Measurements from ENCODE around the gene ARFGEF3. TPM values are rescaled to one million over a fixed set of nuclear protein-coding genes. Genes with fewer than 3 reads are reported as not detected.
"Not testable (repeated sequence)": the region's sequence is repeated elsewhere in the genome, so short reads cannot be mapped to it uniquely, and the experiment has no call there.

ARFGEF3 gene
- total RNA-seq, 1 donor from 2014 or later: 13.8 TPM

GRCh38 chr6:138346302-138347195 lies 184.8 kb downstream of the ARFGEF3 start:
- DNase-seq (ENCODE audit: low read depth): peak; percentile 57

DNA sequence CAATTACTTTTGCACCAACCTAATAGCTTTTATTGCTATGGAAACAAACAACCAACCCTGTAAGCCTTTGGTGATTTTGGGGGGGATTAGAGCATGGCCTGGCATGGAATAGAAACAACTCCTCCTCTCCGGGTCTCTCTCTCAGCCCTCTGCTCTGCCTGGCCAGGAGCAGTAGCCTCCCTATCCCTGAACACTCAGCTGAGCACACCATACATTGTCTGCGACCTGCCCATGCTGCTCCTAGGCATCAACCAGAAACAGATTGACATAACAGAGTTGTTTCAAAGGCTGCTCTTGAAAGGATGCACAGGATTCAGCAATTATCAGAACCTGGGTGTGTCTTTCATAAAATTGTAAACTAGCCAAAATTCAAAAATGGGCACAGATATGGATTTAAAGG lies 186.1 kb downstream of the ARFGEF3 start:
- no peak for DNase-seq (ENCODE audit: low read depth)

GRCh38 chr6:138349891-138350290 lies 188.2 kb downstream of the ARFGEF3 start:
- DNase-seq (ENCODE audit: low read depth): no peak

- no peak for DNase-seq (ENCODE audit: low read depth)
Measured at GRCh38 chr6:138357928-138358327, 196.2 kb downstream of the ARFGEF3 start.

DNA sequence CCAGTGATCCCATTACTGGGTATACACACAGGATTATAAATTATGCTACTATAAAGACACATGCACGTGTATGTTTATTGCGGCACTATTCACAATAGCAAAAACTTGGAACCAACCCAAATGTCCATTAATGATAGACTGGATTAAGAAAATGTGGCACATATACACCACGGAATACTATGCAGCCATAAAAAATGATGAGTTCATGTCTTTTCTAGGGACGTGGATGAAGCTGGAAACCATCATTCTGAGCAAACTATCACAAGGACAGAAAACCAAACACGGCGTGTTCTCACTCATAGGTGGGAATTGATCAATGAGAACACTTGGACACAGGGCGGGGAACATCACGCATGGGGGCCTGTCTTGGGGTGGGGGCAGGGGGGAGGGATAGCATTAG lies 206.9 kb downstream of the ARFGEF3 start:
- not testable (repeated sequence) for DNase-seq (ENCODE audit: low read depth)

DNA sequence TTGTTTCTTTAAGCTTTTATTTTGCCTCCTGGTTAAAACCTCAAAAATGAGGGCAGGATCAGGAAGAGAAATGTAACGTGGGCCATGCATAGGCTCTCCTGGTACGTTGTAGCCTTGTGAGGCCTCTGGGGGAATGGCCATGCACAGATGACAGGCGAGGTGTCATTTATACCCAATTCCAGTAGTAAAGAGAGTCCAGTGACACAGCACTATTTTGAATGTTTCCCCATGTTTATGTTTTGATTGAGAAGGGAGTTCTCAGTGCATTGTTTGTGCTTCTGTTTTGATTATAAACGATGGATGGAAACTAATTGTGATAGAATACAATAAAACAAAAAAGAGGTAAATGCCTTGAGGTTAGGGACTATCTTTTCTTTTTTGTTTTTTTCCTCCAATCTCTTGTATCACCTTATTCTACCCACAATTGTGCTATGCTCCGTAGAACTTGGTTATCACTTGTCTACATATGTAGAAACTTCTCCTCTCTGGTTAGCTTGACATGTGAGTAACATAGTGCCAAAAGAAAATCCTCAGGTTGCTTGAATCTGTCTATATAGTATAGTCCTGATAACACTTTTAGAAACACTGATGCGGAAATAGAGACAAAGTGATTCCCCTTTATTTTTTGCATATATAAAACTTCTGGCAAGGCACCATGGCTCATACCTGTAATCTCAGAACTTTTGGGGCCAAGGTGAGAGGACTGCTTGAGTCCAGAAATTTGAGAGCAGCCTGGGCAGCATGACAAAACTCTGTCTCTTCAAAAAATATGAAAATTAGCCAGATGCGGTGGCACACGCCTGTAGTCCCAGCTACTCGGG lies 209.1 kb downstream of the ARFGEF3 start:
- no peak for DNase-seq (ENCODE audit: low read depth)

DNA sequence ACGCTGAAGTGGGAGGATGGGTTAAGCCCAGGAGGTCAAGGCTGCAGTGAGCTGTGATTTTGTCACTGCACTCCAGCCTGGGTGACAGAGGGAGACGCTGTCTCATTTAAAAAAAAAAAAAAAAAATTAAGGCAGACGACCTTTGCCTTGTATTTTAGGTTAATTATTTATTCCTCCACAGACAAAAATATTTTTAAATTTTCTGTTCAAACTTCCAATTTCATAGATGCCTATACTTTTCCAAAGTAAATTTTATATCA lies 209.6 kb downstream of the ARFGEF3 start:
- no peak for DNase-seq (ENCODE audit: low read depth)

GRCh38 chr6:138371720-138372119 lies 210.0 kb downstream of the ARFGEF3 start:
- DNase-seq (ENCODE audit: low read depth): peak; percentile 60

- peak; percentile 21 for DNase-seq (ENCODE audit: low read depth)
Measured at GRCh38 chr6:138372711-138373463, 211.1 kb downstream of the ARFGEF3 start.

DNA sequence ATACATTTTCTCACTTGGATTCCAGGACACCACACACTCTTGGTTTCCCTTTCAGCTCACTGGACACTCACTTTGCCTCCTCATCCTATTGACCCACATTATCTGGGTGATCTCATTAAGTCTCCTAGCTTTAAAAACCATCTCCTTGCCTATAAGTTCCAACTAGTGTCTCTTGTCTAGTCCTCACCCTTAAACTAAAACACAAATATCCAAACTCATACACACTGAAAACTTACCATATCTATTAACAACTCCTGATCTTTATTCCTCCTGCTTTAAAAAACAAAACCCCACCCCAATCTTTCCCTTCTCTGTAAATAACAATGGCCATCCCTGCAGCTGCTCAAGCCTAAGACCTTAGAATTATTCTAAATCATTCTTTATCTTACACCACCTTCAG lies 212.5 kb downstream of the ARFGEF3 start:
- DNase-seq (ENCODE audit: low read depth): no peak

- no peak for DNase-seq (ENCODE audit: low read depth)
Measured at GRCh38 chr6:138374815-138375214, 213.1 kb downstream of the ARFGEF3 start.

DNA sequence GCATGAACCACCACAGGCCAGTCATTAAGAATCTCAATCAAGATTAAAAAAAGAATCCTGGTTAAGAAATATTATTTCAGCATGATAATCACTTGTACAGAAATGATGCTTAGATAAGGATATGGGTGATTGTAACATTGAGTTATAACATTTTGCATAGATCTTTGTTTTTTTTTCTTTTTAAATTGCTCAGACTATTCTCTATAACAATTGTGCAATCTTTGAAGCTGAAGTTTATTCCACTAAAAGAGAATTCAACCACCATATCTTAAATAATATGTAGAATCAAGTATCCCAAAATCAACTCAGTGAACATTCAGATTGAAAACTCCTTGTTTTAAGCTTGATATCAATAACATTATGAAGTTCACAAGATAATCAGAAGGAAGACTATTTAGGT lies 215.3 kb downstream of the ARFGEF3 start:
- DNase-seq (ENCODE audit: low read depth): no peak

DNA sequence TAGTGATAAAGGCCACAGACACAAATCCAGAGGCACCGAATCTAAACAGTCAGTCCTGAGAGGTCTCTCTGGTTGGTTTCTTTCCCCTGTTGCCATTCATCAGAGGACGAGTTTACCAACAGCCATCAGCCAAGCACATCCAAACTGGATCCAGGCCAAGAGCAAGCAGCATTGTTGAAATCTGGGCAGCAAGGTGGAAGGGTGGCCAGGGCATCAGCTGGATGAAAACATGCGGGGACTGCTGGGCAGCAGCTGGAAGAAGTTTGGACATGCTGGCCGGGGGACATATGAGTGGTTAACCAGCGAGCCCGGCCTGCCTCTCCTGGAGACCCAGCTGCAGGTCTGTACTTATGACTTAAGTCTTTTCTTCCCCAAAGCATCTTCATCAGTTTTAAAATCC lies 216.1 kb downstream of the ARFGEF3 start, which contains the start of gene SMIM28:
Gene SMIM28 (plus strand): TSS at position 62 of the 400 bp plus-strand sequence. CDS start 168 bp downstream, at position 230.
- DNase-seq (ENCODE audit: low read depth): peak; percentile 16

DNA sequence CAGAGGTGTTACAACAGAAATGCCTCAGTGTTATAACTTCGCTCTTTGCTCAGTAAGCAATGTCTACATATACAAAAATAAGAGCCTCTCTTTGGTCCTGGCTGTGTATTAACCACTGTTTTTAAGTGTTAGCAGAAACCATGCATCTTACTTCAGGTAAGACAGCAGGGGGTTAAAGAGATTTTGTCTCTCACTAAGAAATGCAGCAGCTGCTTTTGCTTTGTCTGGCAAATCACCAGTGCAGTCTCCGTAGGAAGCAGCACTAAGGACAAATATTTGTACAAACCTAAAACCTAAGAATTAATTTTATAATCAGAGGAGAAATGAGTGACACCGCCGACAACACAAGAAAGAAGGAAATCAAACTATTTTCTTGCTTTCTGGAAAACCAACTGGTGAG lies 216.7 kb downstream of the ARFGEF3 start:
- no peak for DNase-seq (ENCODE audit: low read depth)

DNA sequence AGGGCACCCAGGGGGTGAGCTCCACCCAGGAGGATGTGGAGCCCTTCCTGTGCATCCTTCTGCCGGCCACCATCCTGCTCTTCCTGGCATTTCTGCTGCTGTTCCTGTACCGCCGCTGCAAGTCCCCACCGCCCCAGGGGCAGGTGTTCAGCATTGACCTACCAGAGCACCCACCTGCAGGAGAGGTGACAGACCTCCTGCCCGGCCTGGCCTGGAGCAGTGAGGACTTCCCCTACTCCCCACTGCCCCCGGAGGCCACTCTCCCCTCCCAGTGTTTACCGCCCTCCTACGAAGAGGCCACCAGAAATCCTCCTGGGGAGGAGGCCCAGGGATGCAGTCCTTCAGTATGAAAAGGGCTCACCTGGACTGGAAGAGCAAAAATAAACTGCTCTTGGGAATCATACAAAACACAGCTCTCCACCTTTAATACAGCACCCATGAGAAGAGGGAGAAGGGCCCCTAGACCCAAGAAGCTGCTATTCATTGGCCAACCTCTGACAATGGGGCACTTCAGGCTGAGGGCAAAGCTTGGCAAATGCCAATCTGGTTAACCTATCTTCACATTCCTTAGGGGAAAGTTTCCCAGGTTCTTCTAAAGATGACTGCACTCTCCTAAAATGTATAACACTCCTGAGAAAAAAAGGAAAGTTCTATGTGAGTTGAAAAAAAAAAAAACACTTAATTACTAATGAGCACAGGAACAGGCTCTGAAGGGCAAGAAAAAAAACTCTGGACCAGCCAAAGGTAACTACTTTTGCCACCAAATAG lies 220.9 kb downstream of the ARFGEF3 start:
- DNase-seq (ENCODE audit: low read depth): peak; percentile 50

DNA sequence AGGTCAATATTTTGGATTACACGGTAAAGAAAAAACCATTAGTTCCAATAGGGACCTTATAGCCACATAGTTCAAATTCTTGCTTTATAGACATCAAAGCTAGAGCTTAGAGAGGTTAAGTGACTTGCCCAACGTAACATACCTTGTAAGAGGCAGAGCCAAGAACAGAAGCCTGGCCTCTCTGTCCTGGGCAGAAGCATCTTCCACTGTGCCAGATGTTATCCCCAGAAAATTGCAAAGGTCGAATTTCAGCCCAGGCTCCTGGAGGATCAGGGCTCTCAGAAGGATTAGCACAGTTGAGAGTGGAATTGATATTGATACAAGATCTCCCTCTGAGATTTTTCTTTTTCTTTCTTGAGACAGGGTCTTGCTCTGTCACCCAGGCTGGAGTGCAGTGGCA lies 222.0 kb downstream of the ARFGEF3 start:
- DNase-seq (ENCODE audit: low read depth): no peak

DNA sequence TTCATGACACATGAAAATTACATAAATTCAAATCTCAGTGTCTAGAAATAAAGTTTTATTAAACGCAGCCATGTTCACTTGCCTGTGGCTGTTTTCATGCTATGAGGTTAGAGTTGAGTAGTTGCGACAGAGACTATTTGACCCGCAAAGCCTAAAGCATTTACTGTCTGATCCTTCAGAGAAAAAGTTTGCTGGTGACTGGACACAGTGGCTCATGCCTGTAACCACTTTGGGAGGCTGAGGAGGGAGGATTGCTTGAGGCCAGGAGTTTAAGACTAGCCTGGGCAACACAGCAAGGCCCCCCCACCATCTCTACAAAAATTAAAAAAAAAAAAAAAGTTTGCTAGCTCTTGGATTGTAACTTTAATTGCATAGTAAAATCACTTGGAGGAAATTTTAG lies 225.2 kb downstream of the ARFGEF3 start:
- DNase-seq (ENCODE audit: low read depth): no peak

GRCh38 chr6:138387577-138388368 lies 226.0 kb downstream of the ARFGEF3 start:
- DNase-seq (ENCODE audit: low read depth): no peak

- DNase-seq (ENCODE audit: low read depth): no peak
Measured at GRCh38 chr6:138389551-138389950, 227.8 kb downstream of the ARFGEF3 start.
